Measurements from ENCODE around the gene PARP9. TPM values are rescaled to one million over a fixed set of nuclear protein-coding genes. Genes with fewer than 3 reads are reported as not detected.

The PARP9 gene
- total and polyA plus RNA-seq, 2 of the 8 experiments (the other 6 are each of a cell fraction or from before 2014, with no cell fraction given), result 3.7 to 4.5 TPM

GRCh38 chr3:122589297-122589696 is 25.2 kb upstream of the PARP9 start:
- CTCF ChIA-PET (ENCODE audit: partially characterized antibody), result no interaction called here
- 0 out of 2 replicates have a peak, but pooled peaks have one; percentile 13 for TF ChIP-seq MAFK (IDR thresholded peaks at IDR 0.05; ENCODE audit: low read depth, low read length)
- no peak for TF ChIP-seq ATF2 (IDR thresholded peaks at IDR 0.05; ENCODE audit: low read length)
- no peak for TF ChIP-seq RFX5 (IDR thresholded peaks at IDR 0.05; ENCODE audit: borderline replicate concordance, low read depth, low read length)
- no peak for TF ChIP-seq CHD2 (IDR thresholded peaks at IDR 0.05; ENCODE audit: low read length)
- no peak for TF ChIP-seq TAF1 (IDR thresholded peaks at IDR 0.05; ENCODE audit: low read depth, low read length)

More at GRCh38 chr3:122589297-122589696, 25.2 kb upstream of the PARP9 start:
- 77% methylated on average over 5 of the region's 5 CpGs; no CpG with 5 or more reads in 1 of the 2 experiments for WGBS, 2 experiments (ENCODE audit: extremely low coverage in 1 of 2, insufficient coverage in 1 of 2, insufficient read length in 1 of 2, insufficient replicate concordance in 2 of 2, low coverage in 1 of 2, low lambda C conversion rate in 2 of 2, missing lambda C conversion rate in 1 of 2)
- H3K4me3 ChIP-seq (ENCODE audit: extremely low read depth in 1 of 4, insufficient read depth in 2 of 4, low read depth in 3 of 4, low read length in 4 of 4), result no peak overlapping the region
- no peak overlapping the region for H2BK20ac ChIP-seq (ENCODE audit: low read length)
- H2BK5ac ChIP-seq (ENCODE audit: low read depth, low read length), result no peak overlapping the region
- no peak overlapping the region for H3K4ac ChIP-seq (replicated peaks; ENCODE audit: insufficient read length, low read depth, low read length)
- no peak overlapping the region for H2BK120ac ChIP-seq (replicated peaks; ENCODE audit: low read depth, low read length)
- H3K27me3 ChIP-seq (replicated peaks in 1 of 4; ENCODE audit: control insufficient read depth in 3 of 4, extremely low read depth in 1 of 4, insufficient read depth in 3 of 4, low read length in 3 of 4), result no peaks in the 10 kb centered on the region
- H2BK12ac ChIP-seq (ENCODE audit: low read depth, low read length), result no peak overlapping the region
- H3K23me2 ChIP-seq (ENCODE audit: low read depth, low read length), result no peaks in the 10 kb centered on the region
- no peak overlapping the region for H2BK15ac ChIP-seq (ENCODE audit: low read length)
- no peak overlapping the region for H4K91ac ChIP-seq (replicated peaks; ENCODE audit: insufficient read length, low read length)
- peaks cover 0 to 2% (median 0%) of the 10 kb centered on the region in 4 experiments; a peak in 1 of 7 replicates for H3K4me1 ChIP-seq (replicated peaks in 1 of 4; ENCODE audit: control insufficient read depth in 3 of 4, insufficient read depth in 4 of 4, low read length in 3 of 4)
- POLR2A ChIA-PET (ENCODE audit: partially characterized antibody), result no interaction called here
- no peak for DNase-seq (ENCODE audit: low read depth in 1 of 2, low spot score in 2 of 2)
- no peak overlapping the region for H4K5ac ChIP-seq (ENCODE audit: insufficient read length, low read depth, low read length)
- no peak overlapping the region for H3K9ac ChIP-seq (replicated peaks in 1 of 4; ENCODE audit: extremely low read depth in 1 of 4, low read depth in 3 of 4, low read length in 3 of 4)
- H4K20me1 ChIP-seq (replicated peaks in 1 of 2; ENCODE audit: control insufficient read depth in 1 of 2, insufficient read depth in 2 of 2, low read length in 2 of 2), result no peaks in the 10 kb centered on the region
- H3K18ac ChIP-seq (ENCODE audit: extremely low read depth, low read length), result no peak overlapping the region
- H2AFZ ChIP-seq (ENCODE audit: low read length), result no peak overlapping the region
- H3K9me3 ChIP-seq (ENCODE audit: insufficient read depth in 2 of 2, low read depth in 1 of 2, low read length in 1 of 2), result no peaks in the 10 kb centered on the region
- no peak overlapping the region for H3K14ac ChIP-seq (ENCODE audit: insufficient read length)
- no peak for FAIRE-seq
- no peak overlapping the region for H4K8ac ChIP-seq (ENCODE audit: extremely low read depth, insufficient read depth, low read length)
- H3K56ac ChIP-seq (replicated peaks; ENCODE audit: insufficient read length, low read depth, low read length), result no peak overlapping the region
- no peak overlapping the region for H3K27ac ChIP-seq (ENCODE audit: low read depth, low read length)
- H3K79me2 ChIP-seq (ENCODE audit: control insufficient read depth in 1 of 2, insufficient read depth in 2 of 2, low read length in 2 of 2), result no peaks in the 10 kb centered on the region
- H3K79me1 ChIP-seq (ENCODE audit: low read depth, low read length), result no peaks in the 10 kb centered on the region
- H3K23ac ChIP-seq (ENCODE audit: insufficient read length), result no peak overlapping the region
- no peak overlapping the region for H3K4me2 ChIP-seq (ENCODE audit: insufficient read depth in 1 of 2, low read depth in 2 of 2, low read length in 2 of 2)
- H3K36me3 ChIP-seq (ENCODE audit: control insufficient read depth in 2 of 4, insufficient read depth in 4 of 4, low read length in 3 of 4), result no peaks in the 10 kb centered on the region
- H2AK5ac ChIP-seq (ENCODE audit: low read depth, low read length), result no peak overlapping the region
